Adrenal gland (tissue), 12 donors: Measurements from ENCODE around the gene AHCY. TPM values are rescaled to one million over a fixed set of nuclear protein-coding genes. Genes with fewer than 3 reads are reported as not detected.

Experiments used
- DNase-seq, 7 donors: peaks; one replicate each; pipeline ENCODE4 v3.0.0-alpha.2; 2019 to 2020
- H3K27ac ChIP-seq, 5 donors: fragments of 200-600 bp; sonication (generic) in 4 of 5; 1 replicate in 3 of 5; 2 replicates in 2 of 5; pipeline versions ENCODE4 v1.5.1 to v1.8.0; 2016 to 2020; ENCODE audit warnings: mild to moderate bottlenecking in 1 of 5
- H3K27me3 ChIP-seq: fragments of 200-600 bp; 2 replicates; pipeline ENCODE4 v1.8.0; 2021
- H3K36me3 ChIP-seq, 2 donors: fragments of 200-600 bp; replicated peaks in 1 of 2; 1 replicate in 1 of 2; 2 replicates in 1 of 2; pipeline versions ENCODE4 v1.5.1 to v1.8.0; 2018 to 2022
- H3K4me1 ChIP-seq, 2 donors: fragments of 200-600 bp; replicated peaks in 1 of 2; 1 replicate in 1 of 2; 2 replicates in 1 of 2; pipeline versions ENCODE4 v1.5.1 to v1.8.0; 2018 to 2021
- H3K4me3 ChIP-seq, 4 donors: fragments of 200-600 bp; sonication (generic) in 3 of 4; one replicate each; pipeline ENCODE4 v1.5.1; 2016 to 2018
- H3K9me3 ChIP-seq, 3 donors: fragments of 200-600 bp; sonication (generic) in 1 of 3; replicated peaks in 1 of 3; 1 replicate in 2 of 3; 2 replicates in 1 of 3; pipeline versions ENCODE4 v1.5.1 to v1.8.0; 2016 to 2021
- CTCF ChIP-seq, 6 experiments: fragments of 450-650 bp in 4 of 6; fragments of 200-600 bp in 2 of 6; sonication (generic) in 1 of 6; IDR thresholded peaks; 1 replicate in 5 of 6; 2 replicates in 1 of 6; pipeline versions ENCODE4 v1.5.1 to v1.8.0; 2016 to 2021; ENCODE audit warnings: antibody characterized with exemption in 6 of 6, mild to moderate bottlenecking in 2 of 6, moderate library complexity in 1 of 6
- POLR2A ChIP-seq, 2 donors: fragments of 450-650 bp; IDR thresholded peaks; one replicate each; pipeline ENCODE4 v1.6.1; 2017; ENCODE audit warnings: antibody characterized with exemption in 2 of 2, mild to moderate bottlenecking in 2 of 2, moderate library complexity in 1 of 2
- WGBS, 4 donors: extraction: QIAGEN DNeasy Blood & Tissue Kit in 2 of 4; methylation state at CpG; one replicate each; pipeline versions ENCODE4 v1.1.5 to v1.1.7; 2013 to 2017; 5-methylcytosine and 5-hydroxymethylcytosine counted together
- intact Hi-C, 2 donors: fragments of 100-400 bp; cut with DNase I; formaldehyde crosslinking; loops; one replicate each; pipeline versions ENCODE4 v1.14.1 to v1.15.0; 2022 to 2023
- polyA plus RNA-seq, 3 donors: library from polyadenylated mRNA; stranded (reverse); fragments of 200-250 nt in 2 of 3; fragments of 350-450 nt in 1 of 3; fragmentation: Illumina TruSeq in 1 of 3; extraction: RNeasy Lipid Tissue Mini Kit (QIAGEN cat#74804) in 1 of 3; gene quantifications; one replicate each; pipeline ENCODE4 v1.2.3, GENCODE V29; 2013 to 2014
- total RNA-seq, 9 donors: library from RNA; depleted of rRNA in 4 of 9; stranded (reverse); fragments of >200 nt in 4 of 9; fragments of 120-200 nt in 1 of 9; fragmentation: NEBNext Ultra II Directional in 1 of 9; extraction: Animal tissue kit (Norgen Biotek cat#: 25700) in 1 of 9; gene quantifications; one replicate each; pipeline versions ENCODE4 v1.1.0 to v1.2.4, GENCODE V29; 2013 to 2023
- donor health status: healthy with polysubstance abuse.
- donor health status: Bipolar disorder and iron deficiency.
- donor health status: DM: yes; HTN: yes; CAD: no.
- donor health status: DM: no; HTN: no; CAD: no.
- donor health status: DM: no; HTN: no; CAD: no.
- donor health status: DM: yes; HTN: yes; CAD: no.

Gene AHCY
- total and polyA plus RNA-seq, 12 donors = 57.6 to 136 (median 73.4) TPM

GRCh38 chr20:34283844-34284243 is 19.3 kb downstream of the AHCY start:
- WGBS, 4 donors = 88 to 91% (median 91%) methylated on average over 1 of the region's 1 CpG

GRCh38 chr20:34282041-34282440 is 21.1 kb downstream of the AHCY start:
- H3K27me3 ChIP-seq = no peaks in the 10 kb centered on the region
- intact Hi-C loops = no loop called here
- no peak overlapping the region for H3K27ac ChIP-seq
- no peaks in the 10 kb centered on the region for H3K9me3 ChIP-seq
- 84 to 93% (median 90%) methylated on average over 3 to 4 of the region's 4 CpGs for WGBS, 4 donors
- no peak for DNase-seq
- peaks cover 0 to 41% of the 10 kb centered on the region in 2 donors for H3K36me3 ChIP-seq
- no peak overlapping the region for H3K4me3 ChIP-seq
- H3K4me1 ChIP-seq = no peaks in the 10 kb centered on the region
- no peak for TF ChIP-seq CTCF (IDR thresholded peaks at IDR 0.05)
- no peak for TF ChIP-seq POLR2A (IDR thresholded peaks at IDR 0.05)

More at GRCh38 chr20:34283844-34284243, 19.3 kb downstream of the AHCY start:
- Histone ChIP-seq H3K4me3 (no peak overlapping the region), H3K27me3 (no peaks in the 10 kb centered on the region), H3K9me3 (no peaks in the 10 kb centered on the region), H3K36me3 (peaks cover 0 to 46% of the 10 kb centered on the region in 2 donors), H3K4me1 (no peaks in the 10 kb centered on the region), H3K27ac (no peak overlapping the region)
- intact Hi-C loops = no loop called here
- TF ChIP-seq POLR2A (IDR thresholded peaks at IDR 0.05) = no peak
- TF ChIP-seq CTCF (IDR thresholded peaks at IDR 0.05) = no peak
- DNase-seq = no peak

- DNase-seq = no peak
- no peak overlapping the region for H3K4me3 ChIP-seq
- no peaks in the 10 kb centered on the region for H3K4me1 ChIP-seq
- no peak for TF ChIP-seq CTCF (IDR thresholded peaks at IDR 0.05)
- TF ChIP-seq POLR2A (IDR thresholded peaks at IDR 0.05) = no peak
- no peaks in the 10 kb centered on the region for H3K9me3 ChIP-seq
- WGBS, 4 donors = 79 to 94% (median 87%) methylated on average over 3 of the region's 3 CpGs
- intact Hi-C loops = no loop called here
- H3K36me3 ChIP-seq = peaks cover 0 to 41% of the 10 kb centered on the region in 2 donors
- H3K27me3 ChIP-seq = no peaks in the 10 kb centered on the region
- H3K27ac ChIP-seq = no peak overlapping the region
Observed at GRCh38 chr20:34281177-34281576, 22.0 kb downstream of the AHCY start.

- Histone ChIP-seq H3K4me3 (no peak overlapping the region), H3K9me3 (no peaks in the 10 kb centered on the region), H3K4me1 (no peaks in the 10 kb centered on the region), H3K27me3 (no peaks in the 10 kb centered on the region), H3K27ac (no peak overlapping the region), H3K36me3 (peaks cover 0 to 4% of the 10 kb centered on the region in 2 donors)
- WGBS, 4 donors = 93 to 99% (median 98%) methylated on average over 7 of the region's 7 CpGs
- intact Hi-C loops = no loop called here
- no peak for DNase-seq
- TF ChIP-seq CTCF (IDR thresholded peaks at IDR 0.05) = no peak
- no peak for TF ChIP-seq POLR2A (IDR thresholded peaks at IDR 0.05)
Observed at GRCh38 chr20:34274694-34275093, 28.5 kb downstream of the AHCY start.
